Panc1 (cell line): Measurements from ENCODE around the gene MYO5B. TPM values are rescaled to one million over a fixed set of nuclear protein-coding genes. Genes with fewer than 3 reads are reported as not detected.

Experiments used
- ATAC-seq: fragments of 200-7000 bp; cut with Tn5 transposase; 2 replicates; pipeline ENCODE4 v1.9.1; 2020; ENCODE audit warnings: mild to moderate bottlenecking, moderate library complexity
- BruUV-seq: library from RNA; stranded (reverse); fragments of 400-500 nt; replicated peaks from 2 replicates; lab custom pipeline; 2021; lab: Mats Ljungman, UMichigan
- CTCF ChIA-PET: fragments of 300-600 bp; sonication (Branson Sonifier 250); formaldehyde crosslinking; loops from one replicate; lab custom pipeline; 2022; ENCODE audit warnings: antibody characterized with exemption; lab: Charles Lee
- POLR2A ChIA-PET: fragments of 300-600 bp; sonication (Branson Sonifier 250); formaldehyde crosslinking; loops from one replicate; lab custom pipeline; 2022; ENCODE audit warnings: antibody characterized with exemption; lab: Charles Lee
- DNase-seq: peaks from one replicate; pipeline ENCODE4 v3.0.0-alpha.2; 2010; ENCODE audit warnings: low read depth, low spot score
- H3K27ac ChIP-seq: 2 replicates; pipeline ENCODE4 v1.5.1; 2011; ENCODE audit warnings: mild to moderate bottlenecking, low read length, inconsistent platforms
- H3K27me3 ChIP-seq: fragments of 200-500 bp; sonication (Bioruptor generic); 2 replicates; pipeline ENCODE4 v1.6.0; 2014; ENCODE audit warnings: low read length, inconsistent platforms; ENCODE audit not compliant: control insufficient read depth, insufficient read depth
- H3K36me3 ChIP-seq: fragments of 200-500 bp; sonication (Bioruptor generic); 2 replicates; pipeline ENCODE4 v1.5.1; 2014; ENCODE audit warnings: inconsistent platforms, mild to moderate bottlenecking, low read length, moderate library complexity; ENCODE audit not compliant: control insufficient read depth, insufficient read depth
- H3K4me1 ChIP-seq: 2 replicates; pipeline ENCODE4 v1.5.1; 2011; ENCODE audit warnings: inconsistent platforms, mild to moderate bottlenecking, low read length, moderate library complexity; ENCODE audit not compliant: control insufficient read depth, insufficient read depth
- H3K4me3 ChIP-seq, 2 experiments: 2 replicates each; pipeline ENCODE4 v1.5.1; 2011 to 2012; ENCODE audit warnings: low read depth in 2 of 2, low read length in 2 of 2, mild to moderate bottlenecking in 2 of 2, inconsistent platforms in 1 of 2, moderate library complexity in 1 of 2
- H3K9me3 ChIP-seq: fragments of 200-500 bp; sonication (Bioruptor generic); 2 replicates; pipeline ENCODE4 v1.5.1; 2014; ENCODE audit warnings: low read depth, mild to moderate bottlenecking, inconsistent platforms, low read length, moderate library complexity; ENCODE audit not compliant: control insufficient read depth, insufficient read depth
- CTCF ChIP-seq: fragments of 450-650 bp; IDR thresholded peaks from 2 replicates; pipeline ENCODE4 v1.5.1; 2017; ENCODE audit warnings: mild to moderate bottlenecking
- POLR2AphosphoS5 ChIP-seq: IDR thresholded peaks from 2 replicates; pipeline ENCODE4 v1.6.1; 2012; ENCODE audit warnings: mild to moderate bottlenecking, low read depth, low read length, moderate library complexity
- REST ChIP-seq, 2 experiments: IDR thresholded peaks; 2 replicates each; pipeline ENCODE4 v1.6.1; 2011 to 2012; ENCODE audit warnings: low read depth in 2 of 2, control low read depth in 1 of 2, low read length in 1 of 2, mild to moderate bottlenecking in 1 of 2, moderate library complexity in 1 of 2; ENCODE audit not compliant: insufficient read depth in 1 of 2
- SIN3A ChIP-seq: IDR thresholded peaks from 2 replicates; pipeline ENCODE4 v1.6.1; 2012; ENCODE audit warnings: low read depth, mild to moderate bottlenecking, low read length, moderate library complexity, borderline replicate concordance; ENCODE audit not compliant: insufficient read depth
- TCF7L2 ChIP-seq: IDR thresholded peaks from 2 replicates; pipeline ENCODE4 v1.6.1; 2011; ENCODE audit warnings: mild to moderate bottlenecking, low read depth, low read length, inconsistent platforms
- in situ Hi-C: cut with HindIII; loops from 2 replicates; pipeline ENCODE4 v1.10.0; 2016; ENCODE audit warnings: low sequenced_read_pairs, low pct_unique_long_range_greater_than_20kb
- intact Hi-C: fragments of 100-400 bp; cut with micrococcal nuclease; formaldehyde crosslinking; loops from one replicate; pipeline ENCODE4 v1.10.0; 2022; ENCODE audit not compliant: unreplicated experiment
- total RNA-seq: library from RNA; stranded (reverse); gene quantifications from one replicate; pipeline ENCODE4 v1.2.1, GENCODE V29; 2021; ENCODE audit not compliant: unreplicated experiment

MYO5B gene
- total RNA-seq, 1 experiment from 2014 or later = 0.31 TPM

GRCh38 chr18:49970319-49970718 is 224.6 kb downstream of the MYO5B start:
- intact Hi-C loops = no loop called here
- Histone ChIP-seq H3K4me3 (no peak overlapping the region), H3K27ac (no peak overlapping the region), H3K9me3 (no peaks in the 10 kb centered on the region), H3K4me1 (no peaks in the 10 kb centered on the region), H3K36me3 (no peaks in the 10 kb centered on the region), H3K27me3 (no peaks in the 10 kb centered on the region; the same call in 1 of the 2 replicates)
- CTCF ChIA-PET = no interaction called here
- in situ Hi-C loops = no loop called here
- no TSS peak for BruUV-seq
- no peak for DNase-seq
- TF ChIP-seq REST (IDR thresholded peaks at IDR 0.05; ENCODE audit: insufficient read depth in 1 of 2, low read depth in 2 of 2, low read length in 1 of 2) = no peak
- no peak for TF ChIP-seq TCF7L2
- no peak for TF ChIP-seq POLR2AphosphoS5
- no peak for TF ChIP-seq CTCF
- TF ChIP-seq SIN3A = no peak
- POLR2A ChIA-PET = no interaction called here
- no peak for ATAC-seq

- CTCF ChIA-PET = no interaction called here
- no peak for DNase-seq
- Histone ChIP-seq H3K27me3 (no peaks in the 10 kb centered on the region; the same call in 1 of the 2 replicates), H3K9me3 (no peaks in the 10 kb centered on the region), H3K27ac (no peak overlapping the region), H3K4me1 (no peaks in the 10 kb centered on the region), H3K4me3 (no peak overlapping the region), H3K36me3 (no peaks in the 10 kb centered on the region)
- POLR2A ChIA-PET = no interaction called here
- TF ChIP-seq POLR2AphosphoS5 (no peak), SIN3A (no peak), CTCF (no peak), REST (IDR thresholded peaks at IDR 0.05; ENCODE audit: insufficient read depth in 1 of 2, low read depth in 2 of 2, low read length in 1 of 2) (no peak), TCF7L2 (no peak)
- no TSS peak for BruUV-seq
- intact Hi-C loops = no loop called here
- in situ Hi-C loops = no loop called here
- ATAC-seq = no peak
Observed at GRCh38 chr18:49968644-49969309, 226.2 kb downstream of the MYO5B start.
